ENCODE results near the gene SEC61G.

GRCh38 chr7:54796853-54797252 lies 37.8 kb upstream of the SEC61G start:
- TF ChIP-seq POLR2AphosphoS5 (IDR thresholded peaks at IDR 0.05; ENCODE audit: low read depth, low read length) (no peak), FOSL2 (IDR thresholded peaks at IDR 0.05; ENCODE audit: borderline replicate concordance, low read depth) (no peak)
- TF ChIP-seq, protein P1, sequence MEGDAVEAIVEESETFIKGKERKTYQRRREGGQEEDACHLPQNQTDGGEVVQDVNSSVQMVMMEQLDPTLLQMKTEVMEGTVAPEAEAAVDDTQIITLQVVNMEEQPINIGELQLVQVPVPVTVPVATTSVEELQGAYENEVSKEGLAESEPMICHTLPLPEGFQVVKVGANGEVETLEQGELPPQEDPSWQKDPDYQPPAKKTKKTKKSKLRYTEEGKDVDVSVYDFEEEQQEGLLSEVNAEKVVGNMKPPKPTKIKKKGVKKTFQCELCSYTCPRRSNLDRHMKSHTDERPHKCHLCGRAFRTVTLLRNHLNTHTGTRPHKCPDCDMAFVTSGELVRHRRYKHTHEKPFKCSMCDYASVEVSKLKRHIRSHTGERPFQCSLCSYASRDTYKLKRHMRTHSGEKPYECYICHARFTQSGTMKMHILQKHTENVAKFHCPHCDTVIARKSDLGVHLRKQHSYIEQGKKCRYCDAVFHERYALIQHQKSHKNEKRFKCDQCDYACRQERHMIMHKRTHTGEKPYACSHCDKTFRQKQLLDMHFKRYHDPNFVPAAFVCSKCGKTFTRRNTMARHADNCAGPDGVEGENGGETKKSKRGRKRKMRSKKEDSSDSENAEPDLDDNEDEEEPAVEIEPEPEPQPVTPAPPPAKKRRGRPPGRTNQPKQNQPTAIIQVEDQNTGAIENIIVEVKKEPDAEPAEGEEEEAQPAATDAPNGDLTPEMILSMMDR (IDR thresholded peaks at IDR 0.05) = no peak
